ENCODE measurements around the gene TOP3B.

Gene TOP3B

DNA sequence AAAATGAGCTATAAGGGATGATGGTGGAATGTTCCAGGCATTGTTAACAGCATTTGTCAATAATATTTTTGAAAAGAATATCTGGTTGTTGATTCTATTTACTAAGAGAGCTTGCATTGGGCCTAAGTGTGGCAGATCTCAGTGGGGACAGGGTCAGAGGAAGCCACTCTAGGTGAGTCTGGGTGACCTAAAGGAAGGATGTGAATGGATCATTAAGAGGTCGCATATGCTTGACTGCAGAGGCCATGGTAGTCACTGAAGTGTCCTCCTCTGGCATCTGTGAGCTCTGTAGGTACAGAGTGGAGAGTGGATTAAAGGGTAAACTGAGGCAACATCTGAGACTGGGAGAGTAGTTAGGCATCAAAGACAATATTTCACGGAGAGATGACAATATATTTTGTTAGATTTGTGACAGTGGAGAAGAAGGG is 37.9 kb upstream of the TOP3B start:
- Histone ChIP-seq H2BK12ac (ENCODE audit: low read length) (no peak overlapping the region), H3K27me3 (ENCODE audit: insufficient read depth, low read length) (no peaks in the 10 kb centered on the region), H4K91ac (ENCODE audit: low read depth, low read length) (no peak overlapping the region), H3K18ac (ENCODE audit: low read length) (no peak overlapping the region), H2BK5ac (ENCODE audit: low read depth, low read length, poor library complexity) (no peak overlapping the region), H3K9ac (ENCODE audit: low read length) (no peak overlapping the region), H4K12ac (ENCODE audit: low read depth, low read length) (no peak overlapping the region), H3K4me2 (ENCODE audit: low read length) (no peak overlapping the region), H3K14ac (ENCODE audit: low read length) (no peak overlapping the region), H3K4ac (ENCODE audit: low read depth, low read length) (no peak overlapping the region), H3K79me1 (ENCODE audit: low read length) (no peaks in the 10 kb centered on the region), H3K9me3 (ENCODE audit: insufficient read depth, low read depth, low read length) (no peaks in the 10 kb centered on the region), H2AFZ (ENCODE audit: insufficient read depth, low read length, poor library complexity) (no peak overlapping the region), H3K79me2 (ENCODE audit: control insufficient read depth, insufficient read depth, low read length, poor library complexity) (no peaks in the 10 kb centered on the region), H3K4me3 (ENCODE audit: low read depth, low read length) (no peak overlapping the region), H2AK5ac (ENCODE audit: low read length) (no peak overlapping the region), H3K4me1 (ENCODE audit: control insufficient read depth in 1 of 2, insufficient read depth in 2 of 2, low read length in 2 of 2) (peaks cover 0 to 3% of the 10 kb centered on the region in 2 experiments), H3K23ac (ENCODE audit: low read length) (no peak overlapping the region), H2BK120ac (ENCODE audit: insufficient read depth, low read length, poor library complexity) (no peak overlapping the region), H3K36me3 (ENCODE audit: control insufficient read depth in 1 of 2, insufficient read depth in 2 of 2, low read length in 2 of 2) (no peaks in the 10 kb centered on the region), H3K27ac (ENCODE audit: low read depth, low read length) (no peak overlapping the region), H4K8ac (ENCODE audit: low read depth, low read length) (no peak overlapping the region)
- DNase-seq = no peak
- no CpG with 5 or more reads among the region's 2 CpGs for WGBS (ENCODE audit: extremely low coverage, insufficient coverage, insufficient read length)

DNA sequence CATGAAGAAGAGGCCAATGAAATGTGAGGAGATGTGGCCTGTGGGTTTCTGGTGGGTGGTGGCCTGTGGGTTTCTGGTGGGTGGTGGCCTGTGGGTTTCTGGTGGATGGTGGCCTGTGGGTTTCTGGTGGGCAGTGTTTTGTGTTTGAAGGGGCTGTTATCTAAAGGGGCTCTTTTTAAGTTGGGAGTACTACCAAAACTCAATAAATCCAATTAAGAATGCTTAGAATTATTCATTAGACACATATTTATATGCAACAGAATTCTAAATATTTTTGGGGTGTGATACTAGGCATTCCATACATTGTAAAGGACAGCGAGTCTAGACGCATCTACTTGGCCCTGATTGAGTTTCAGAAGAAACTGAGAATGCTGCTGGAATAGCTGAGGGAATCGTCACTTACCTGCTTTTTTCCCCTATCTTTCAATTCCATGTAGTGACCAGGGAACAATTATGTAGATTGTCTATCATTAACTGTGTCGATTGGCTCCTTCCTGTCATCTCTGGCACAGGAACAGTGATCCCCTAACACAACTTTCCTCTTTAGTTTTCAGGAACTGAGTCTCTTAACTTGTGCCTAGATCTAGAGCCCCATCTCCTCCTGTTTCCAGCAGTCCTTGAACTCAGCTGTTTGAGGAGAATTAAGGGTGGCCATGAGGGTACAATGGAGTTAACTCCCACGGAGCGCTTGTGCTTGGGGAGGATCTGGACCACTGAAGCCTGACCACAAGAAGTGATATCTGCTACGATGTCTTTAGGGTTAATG is 37.3 kb upstream of the TOP3B start:
- Histone ChIP-seq H3K4ac (ENCODE audit: low read depth, low read length) (no peak overlapping the region), H4K91ac (ENCODE audit: low read depth, low read length) (no peak overlapping the region), H3K79me1 (ENCODE audit: low read length) (no peaks in the 10 kb centered on the region), H2AK5ac (ENCODE audit: low read length) (no peak overlapping the region), H3K4me2 (ENCODE audit: low read length) (no peak overlapping the region), H4K12ac (ENCODE audit: low read depth, low read length) (no peak overlapping the region), H2BK120ac (ENCODE audit: insufficient read depth, low read length, poor library complexity) (no peak overlapping the region), H3K36me3 (ENCODE audit: control insufficient read depth in 1 of 2, insufficient read depth in 2 of 2, low read length in 2 of 2) (no peaks in the 10 kb centered on the region), H3K23ac (ENCODE audit: low read length) (no peak overlapping the region), H2AFZ (ENCODE audit: insufficient read depth, low read length, poor library complexity) (no peak overlapping the region), H3K4me1 (ENCODE audit: control insufficient read depth in 1 of 2, insufficient read depth in 2 of 2, low read length in 2 of 2) (peaks cover 0 to 3% of the 10 kb centered on the region in 2 experiments), H3K79me2 (ENCODE audit: control insufficient read depth, insufficient read depth, low read length, poor library complexity) (no peaks in the 10 kb centered on the region), H4K8ac (ENCODE audit: low read depth, low read length) (no peak overlapping the region), H2BK5ac (ENCODE audit: low read depth, low read length, poor library complexity) (no peak overlapping the region), H3K27me3 (ENCODE audit: insufficient read depth, low read length) (no peaks in the 10 kb centered on the region), H3K27ac (ENCODE audit: low read depth, low read length) (no peak overlapping the region), H2BK12ac (ENCODE audit: low read length) (no peak overlapping the region), H3K9ac (ENCODE audit: low read length) (no peak overlapping the region), H3K18ac (ENCODE audit: low read length) (no peak overlapping the region), H3K14ac (ENCODE audit: low read length) (no peak overlapping the region), H3K9me3 (ENCODE audit: insufficient read depth, low read depth, low read length) (no peaks in the 10 kb centered on the region), H3K4me3 (ENCODE audit: low read depth, low read length) (no peak overlapping the region)
- WGBS (ENCODE audit: extremely low coverage, insufficient coverage, insufficient read length) = no CpG with 5 or more reads among the region's 7 CpGs
- DNase-seq = no peak

DNA sequence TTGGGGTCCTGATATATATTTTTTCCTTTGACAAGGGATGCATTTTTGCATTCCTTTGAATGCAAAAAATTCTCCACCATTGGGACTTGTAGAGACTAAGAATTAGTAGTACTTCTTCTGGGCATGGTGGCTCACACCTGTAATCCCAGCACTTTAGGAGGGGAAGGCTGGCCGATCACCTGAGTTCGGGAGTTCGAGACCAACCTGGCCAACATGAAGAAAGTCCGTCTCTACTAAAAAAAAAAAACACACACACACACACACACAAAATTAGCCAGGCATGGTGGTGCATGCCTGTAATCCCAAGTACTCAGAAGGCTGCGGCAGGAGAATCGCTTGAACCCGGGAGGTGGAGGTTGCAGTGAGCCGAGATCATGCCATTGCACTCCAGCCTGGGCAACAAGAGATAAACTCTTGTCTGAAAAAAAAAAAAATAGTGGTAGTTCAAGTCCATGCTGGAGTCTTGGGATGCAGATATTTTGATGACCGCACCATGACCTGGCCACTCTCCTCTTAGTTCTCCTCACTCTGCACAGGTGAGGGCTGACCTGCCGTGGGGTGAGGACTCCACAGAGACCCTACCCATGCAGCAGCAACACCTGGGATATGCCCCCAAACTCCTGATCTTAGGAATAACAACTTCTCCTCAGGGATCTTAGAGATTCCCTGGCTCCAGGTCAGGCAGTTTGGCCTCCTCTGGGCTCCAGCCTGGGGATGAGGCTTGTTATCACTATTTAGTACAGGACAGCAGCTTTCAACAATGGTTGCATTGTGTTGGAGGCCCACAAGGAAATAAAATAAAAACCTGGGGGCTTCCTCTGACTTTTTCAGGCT is 36.5 kb upstream of the TOP3B start:
- no CpG with 5 or more reads among the region's 10 CpGs for WGBS (ENCODE audit: extremely low coverage, insufficient coverage, insufficient read length)
- no peaks in the 10 kb centered on the region for H3K9me3 ChIP-seq (ENCODE audit: insufficient read depth, low read depth, low read length)
- H2AFZ ChIP-seq (ENCODE audit: insufficient read depth, low read length, poor library complexity) = no peak overlapping the region
- no peaks in the 10 kb centered on the region for H3K27me3 ChIP-seq (ENCODE audit: insufficient read depth, low read length)
- no peak overlapping the region for H3K9ac ChIP-seq (ENCODE audit: low read length)
- no peak overlapping the region for H2BK120ac ChIP-seq (ENCODE audit: insufficient read depth, low read length, poor library complexity)
- H3K4me3 ChIP-seq (ENCODE audit: low read depth, low read length) = no peak overlapping the region
- H3K4ac ChIP-seq (ENCODE audit: low read depth, low read length) = no peak overlapping the region
- no peak overlapping the region for H4K12ac ChIP-seq (ENCODE audit: low read depth, low read length)
- no peak overlapping the region for H2BK12ac ChIP-seq (ENCODE audit: low read length)
- no peak overlapping the region for H3K4me2 ChIP-seq (ENCODE audit: low read length)
- H3K18ac ChIP-seq (ENCODE audit: low read length) = no peak overlapping the region
- H3K79me1 ChIP-seq (ENCODE audit: low read length) = no peaks in the 10 kb centered on the region
- no peaks in the 10 kb centered on the region for H3K36me3 ChIP-seq (ENCODE audit: control insufficient read depth in 1 of 2, insufficient read depth in 2 of 2, low read length in 2 of 2)
- H4K91ac ChIP-seq (ENCODE audit: low read depth, low read length) = no peak overlapping the region
- DNase-seq = no peak
- H3K79me2 ChIP-seq (ENCODE audit: control insufficient read depth, insufficient read depth, low read length, poor library complexity) = no peaks in the 10 kb centered on the region
- no peak overlapping the region for H3K14ac ChIP-seq (ENCODE audit: low read length)
- no peak overlapping the region for H4K8ac ChIP-seq (ENCODE audit: low read depth, low read length)
- H3K23ac ChIP-seq (ENCODE audit: low read length) = no peak overlapping the region
- H3K4me1 ChIP-seq (ENCODE audit: control insufficient read depth in 1 of 2, insufficient read depth in 2 of 2, low read length in 2 of 2) = peaks cover 0 to 3% of the 10 kb centered on the region in 2 experiments
- H3K27ac ChIP-seq (ENCODE audit: low read depth, low read length) = no peak overlapping the region
- H2AK5ac ChIP-seq (ENCODE audit: low read length) = no peak overlapping the region
- no peak overlapping the region for H2BK5ac ChIP-seq (ENCODE audit: low read depth, low read length, poor library complexity)

DNA sequence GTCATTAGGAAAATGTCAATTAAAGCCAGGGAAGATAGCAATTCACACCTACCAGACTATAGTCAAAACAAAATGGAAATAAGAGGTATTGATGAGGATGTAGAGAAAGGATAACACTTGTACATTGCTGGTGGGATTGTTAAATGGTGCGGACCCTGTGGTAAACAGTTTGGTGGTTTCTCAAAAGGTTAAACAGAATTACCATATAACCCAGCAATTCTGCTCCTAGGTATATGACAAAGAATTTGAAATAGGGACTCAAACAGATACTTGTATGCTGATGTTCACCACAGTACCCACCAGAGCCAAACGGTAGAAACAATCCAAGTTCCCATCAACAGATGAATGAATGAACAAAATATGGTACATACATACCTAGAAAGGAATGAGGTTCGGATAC is 33.0 kb upstream of the TOP3B start:
- Histone ChIP-seq H3K79me2 (ENCODE audit: control insufficient read depth, insufficient read depth, low read length, poor library complexity) (no peaks in the 10 kb centered on the region), H3K23ac (ENCODE audit: low read length) (no peak overlapping the region), H4K91ac (ENCODE audit: low read depth, low read length) (no peak overlapping the region), H3K9ac (ENCODE audit: low read length) (no peak overlapping the region), H3K18ac (ENCODE audit: low read length) (no peak overlapping the region), H2BK120ac (ENCODE audit: insufficient read depth, low read length, poor library complexity) (no peak overlapping the region), H2AK5ac (ENCODE audit: low read length) (no peak overlapping the region), H4K8ac (ENCODE audit: low read depth, low read length) (no peak overlapping the region), H3K9me3 (ENCODE audit: insufficient read depth, low read depth, low read length) (no peaks in the 10 kb centered on the region), H3K27ac (ENCODE audit: low read depth, low read length) (no peak overlapping the region), H3K4me1 (ENCODE audit: control insufficient read depth in 1 of 2, insufficient read depth in 2 of 2, low read length in 2 of 2) (no peaks in the 10 kb centered on the region), H3K4ac (ENCODE audit: low read depth, low read length) (no peak overlapping the region), H3K4me3 (ENCODE audit: low read depth, low read length) (no peak overlapping the region), H3K27me3 (ENCODE audit: insufficient read depth, low read length) (no peaks in the 10 kb centered on the region), H2BK12ac (ENCODE audit: low read length) (no peak overlapping the region), H2BK5ac (ENCODE audit: low read depth, low read length, poor library complexity) (no peak overlapping the region), H3K79me1 (ENCODE audit: low read length) (no peaks in the 10 kb centered on the region), H2AFZ (ENCODE audit: insufficient read depth, low read length, poor library complexity) (no peak overlapping the region), H4K12ac (ENCODE audit: low read depth, low read length) (no peak overlapping the region), H3K14ac (ENCODE audit: low read length) (no peak overlapping the region), H3K36me3 (ENCODE audit: control insufficient read depth in 1 of 2, insufficient read depth in 2 of 2, low read length in 2 of 2) (no peaks in the 10 kb centered on the region), H3K4me2 (ENCODE audit: low read length) (no peak overlapping the region)
- DNase-seq = no peak
- no CpG with 5 or more reads among the region's 3 CpGs for WGBS (ENCODE audit: extremely low coverage, insufficient coverage, insufficient read length)
